Cerebellar cortex (tissue), 1 donor: Measurements from ENCODE around the gene NPLOC4.

Experiments used
- DNase-seq: peaks from one replicate; pipeline ENCODE4 v3.0.0-alpha.2; 2015; ENCODE audit warnings: low spot score

The NPLOC4 gene

GRCh38 chr17:81662002-81662401, 25.1 kb upstream of the NPLOC4 start:
- DNase-seq, result no peak

- no peak for DNase-seq
These were observed 23.5 kb upstream of the NPLOC4 start for GRCh38 chr17:81660441-81660840.

- no peak for DNase-seq
These were observed 22.1 kb upstream of the NPLOC4 start for GRCh38 chr17:81659038-81659437.

DNA sequence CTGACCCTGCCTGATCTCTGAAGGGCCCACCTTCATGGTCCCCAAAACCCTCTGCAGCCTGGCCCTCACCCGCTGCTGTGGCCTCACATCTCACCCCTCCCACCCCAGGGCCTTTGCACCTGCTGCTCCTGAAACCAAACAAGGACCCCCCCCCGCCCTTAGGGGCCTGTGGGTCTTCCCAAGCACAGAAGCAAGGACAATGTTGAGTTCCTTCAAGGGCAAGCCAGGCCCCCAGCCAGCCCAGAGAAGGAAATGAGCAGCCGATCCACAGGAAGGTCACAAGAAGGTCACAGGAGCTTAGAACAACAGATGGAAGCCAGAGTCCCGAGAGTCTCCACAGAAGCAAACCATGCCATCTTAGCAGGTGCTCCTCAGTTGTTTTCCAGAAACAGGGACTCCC, 19.9 kb upstream of the NPLOC4 start:
- DNase-seq, result no peak

DNA sequence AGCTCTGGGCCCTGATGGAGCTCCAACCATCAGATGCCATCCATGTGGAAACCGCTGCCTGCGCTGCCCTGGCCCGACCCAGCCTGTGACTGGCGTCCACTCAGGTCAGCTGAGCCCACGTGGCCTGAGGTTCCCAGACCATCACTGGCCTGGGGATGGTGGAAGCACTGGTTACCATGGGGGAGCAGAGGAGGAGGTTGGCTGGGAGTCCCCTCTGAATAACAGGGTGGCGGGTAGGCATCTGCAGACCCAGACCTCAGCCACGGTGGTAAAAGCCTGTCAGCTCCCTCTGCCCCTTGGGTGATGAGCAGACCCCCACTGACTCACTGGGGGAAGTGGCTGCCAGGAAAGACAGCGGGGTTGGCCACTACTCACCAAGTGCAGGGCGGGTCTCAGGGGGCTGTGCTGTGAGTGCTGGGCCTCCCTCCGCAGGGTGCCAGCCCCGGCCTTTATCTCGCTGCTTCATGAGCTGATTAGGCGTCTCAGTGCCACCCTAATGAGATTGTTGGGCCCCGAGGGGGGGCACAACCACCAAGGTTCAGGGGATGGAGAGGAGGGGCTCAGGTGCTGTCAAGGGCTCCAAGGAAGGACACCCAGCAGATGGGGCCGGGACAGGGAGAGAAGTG, 19.3 kb upstream of the NPLOC4 start, which contains the start of gene PDE6G:
TSS of gene PDE6G (minus strand) at position 425 of the 626 bp plus-strand sequence. CDS start 3,237 bp downstream, outside the sequence.
- no peak for DNase-seq

DNA sequence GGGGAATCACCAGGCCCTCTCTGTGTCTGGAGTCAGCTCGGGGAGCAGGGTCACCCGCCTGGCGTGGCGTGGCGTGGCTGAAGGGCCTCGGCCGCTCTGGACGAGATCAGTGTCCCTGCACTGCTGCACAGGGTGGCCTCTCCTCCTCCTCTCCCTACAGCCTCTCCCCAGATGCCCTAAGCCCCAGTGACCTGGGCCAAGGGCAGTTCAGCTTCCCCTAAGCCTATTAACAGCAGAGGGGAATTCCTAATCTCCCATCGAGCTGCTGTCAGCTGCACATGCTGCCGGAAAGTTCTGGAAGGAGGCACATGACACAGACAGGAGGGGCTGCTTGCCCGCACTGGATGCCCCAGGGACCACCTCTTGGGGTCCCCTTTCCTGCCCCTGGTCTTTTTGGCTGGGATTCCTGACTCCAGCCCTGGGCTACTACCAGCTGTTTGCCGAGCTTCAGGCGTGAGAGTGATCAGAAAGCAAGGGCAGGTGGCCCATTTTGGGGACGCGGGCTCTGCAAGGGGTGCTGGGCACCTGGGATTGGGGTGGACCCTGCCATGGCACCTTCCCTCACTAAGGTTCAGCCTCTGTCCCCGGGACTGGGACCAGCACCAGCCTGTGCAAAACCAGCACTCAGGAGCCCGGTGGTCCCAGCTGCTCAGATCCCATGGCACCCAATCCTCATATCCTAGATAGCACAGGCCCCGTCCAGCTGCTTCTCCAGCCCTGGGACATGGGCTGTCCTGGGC, 18.6 kb upstream of the NPLOC4 start:
- no peak for DNase-seq

GRCh38 chr17:81652906-81653771, 16.2 kb upstream of the NPLOC4 start:
- DNase-seq, result no peak

GRCh38 chr17:81651692-81652091, 14.8 kb upstream of the NPLOC4 start:
- no peak for DNase-seq

DNA sequence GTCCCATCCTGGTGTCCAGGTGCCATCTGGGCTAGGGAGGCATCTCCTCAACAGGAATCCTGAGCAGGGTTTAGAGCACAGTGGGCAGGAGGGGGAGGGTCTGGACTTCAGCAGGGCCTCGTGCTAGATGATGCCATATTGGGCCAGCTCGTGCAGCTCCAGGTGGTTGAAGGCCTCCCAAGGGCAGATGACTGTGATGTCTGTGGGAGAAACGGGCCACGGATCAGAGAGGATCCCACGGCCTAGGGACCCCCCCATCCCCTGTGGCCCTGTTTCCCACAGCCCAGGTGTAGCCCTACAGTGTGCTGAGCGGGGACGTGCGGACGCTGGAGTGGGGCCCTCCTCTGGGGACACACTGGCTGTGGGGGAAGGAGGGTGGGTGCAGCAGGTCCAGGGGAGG, 14.0 kb upstream of the NPLOC4 start:
- DNase-seq, result no peak

GRCh38 chr17:81648707-81649085, 11.8 kb upstream of the NPLOC4 start:
- DNase-seq, result no peak

GRCh38 chr17:81648013-81648706, 11.2 kb upstream of the NPLOC4 start:
- peak; percentile 15 for DNase-seq

- DNase-seq, result no peak
These were observed 10.7 kb upstream of the NPLOC4 start for GRCh38 chr17:81647640-81648012.

DNA sequence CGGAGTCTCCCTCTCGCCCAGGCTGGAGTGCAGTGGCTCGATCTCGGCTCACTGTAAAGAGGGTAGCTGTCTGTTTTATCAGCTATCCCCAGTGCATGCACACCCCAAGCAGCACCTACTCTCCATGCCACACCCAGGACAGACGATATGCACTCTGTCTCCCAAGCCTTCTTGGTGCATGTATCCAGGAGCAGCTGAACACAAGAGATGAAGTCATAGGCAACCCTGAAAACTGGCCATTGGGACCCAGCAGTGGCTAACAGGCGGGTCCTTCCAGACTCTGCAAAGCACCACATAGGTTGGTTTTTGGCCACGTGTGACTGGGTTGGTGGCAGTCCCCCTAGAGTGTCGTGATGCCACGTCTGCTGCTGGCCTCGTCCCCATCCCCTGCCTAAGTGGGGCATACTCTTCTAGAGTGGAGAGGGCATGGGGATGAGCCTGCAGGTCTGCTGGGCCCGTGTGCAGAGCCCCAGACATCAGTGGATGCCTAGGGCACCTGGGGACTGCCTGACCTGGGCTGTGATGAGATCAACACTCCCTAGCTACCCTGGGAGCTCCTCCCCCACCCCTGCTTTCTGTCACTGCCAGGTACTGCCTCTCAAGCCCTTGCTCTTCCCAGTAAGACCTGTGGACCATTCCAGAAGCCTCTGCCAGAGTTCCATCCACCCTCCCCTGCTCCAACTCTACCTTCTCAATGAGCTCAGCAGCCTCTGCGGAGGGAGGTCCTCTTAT, 10.1 kb upstream of the NPLOC4 start:
- DNase-seq, result peak; percentile 92

DNA sequence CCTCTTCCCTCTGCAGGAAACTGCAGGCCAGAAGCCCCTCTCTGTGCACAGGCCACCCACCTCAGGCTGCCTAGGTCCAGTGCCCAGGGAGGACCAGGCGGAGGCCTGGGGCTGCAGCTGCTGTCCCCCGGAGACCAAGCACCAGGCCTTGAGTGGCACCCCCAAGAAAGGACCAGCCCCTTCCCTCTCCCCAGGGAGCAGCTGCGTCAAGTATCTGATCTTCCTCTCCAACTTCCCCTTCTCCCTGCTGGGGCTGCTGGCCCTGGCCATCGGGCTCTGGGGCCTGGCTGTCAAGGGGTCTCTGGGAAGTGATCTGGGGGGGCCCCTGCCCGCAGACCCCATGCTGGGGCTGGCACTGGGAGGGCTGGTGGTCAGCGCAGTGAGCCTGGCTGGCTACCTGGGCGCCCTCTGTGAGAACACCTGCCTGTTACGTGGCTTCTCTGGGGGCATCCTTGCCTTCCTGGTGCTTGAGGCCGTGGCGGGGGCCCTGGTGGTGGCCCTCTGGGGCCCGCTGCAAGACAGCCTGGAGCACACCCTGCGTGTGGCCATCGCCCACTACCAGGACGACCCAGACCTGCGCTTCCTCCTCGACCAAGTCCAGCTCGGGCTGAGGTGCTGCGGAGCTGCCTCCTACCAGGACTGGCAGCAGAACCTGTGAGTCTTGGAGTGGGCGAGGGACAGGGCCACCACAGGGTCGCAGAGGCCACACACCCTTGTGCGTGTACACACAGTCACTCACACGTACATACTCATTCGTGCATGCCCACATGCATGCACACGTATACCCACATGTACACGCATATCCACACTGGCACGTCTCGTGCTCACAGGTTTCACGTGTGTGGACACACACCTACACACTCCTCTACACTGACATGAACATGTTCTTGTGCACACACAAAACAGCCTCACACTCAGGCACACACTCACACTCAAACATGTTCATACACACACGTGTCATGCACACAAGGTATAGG, 8.4 kb upstream of the NPLOC4 start:
- no peak for DNase-seq

- DNase-seq, result no peak
These were observed 7.6 kb upstream of the NPLOC4 start for GRCh38 chr17:81644496-81644895.

DNA sequence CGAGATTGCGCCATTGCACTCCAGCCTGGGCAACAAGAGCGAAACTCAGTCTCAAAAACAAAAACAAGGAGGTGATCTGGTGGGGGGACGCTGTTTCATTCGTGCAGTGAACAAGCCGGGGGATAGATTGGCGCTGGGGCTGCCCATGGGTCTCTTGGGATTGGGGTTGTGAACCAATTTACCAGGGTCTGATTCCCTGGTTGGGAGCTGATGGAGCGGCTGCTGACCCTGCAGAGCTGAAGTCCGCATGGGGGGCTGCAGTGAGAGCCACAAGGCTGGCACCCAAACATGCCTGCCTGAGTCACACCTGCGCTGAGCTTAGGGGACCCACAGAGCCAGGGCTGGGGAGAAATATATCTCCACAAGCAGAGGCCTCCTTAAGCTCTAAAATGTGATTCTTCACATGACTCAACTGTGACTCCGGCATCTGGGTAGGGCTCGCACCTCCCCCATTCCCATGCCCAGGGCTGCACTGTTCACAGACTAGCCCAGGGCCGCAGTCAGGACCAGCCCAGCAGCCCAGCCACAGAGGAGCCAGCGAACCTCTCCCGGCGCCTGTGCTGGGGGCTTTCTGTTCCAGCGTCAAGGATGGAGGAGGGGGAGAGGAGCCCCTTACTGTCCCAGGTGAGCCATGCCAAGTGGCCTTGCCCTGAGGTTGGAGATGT, 5.0 kb upstream of the NPLOC4 start:
- peak; percentile 63 for DNase-seq

DNA sequence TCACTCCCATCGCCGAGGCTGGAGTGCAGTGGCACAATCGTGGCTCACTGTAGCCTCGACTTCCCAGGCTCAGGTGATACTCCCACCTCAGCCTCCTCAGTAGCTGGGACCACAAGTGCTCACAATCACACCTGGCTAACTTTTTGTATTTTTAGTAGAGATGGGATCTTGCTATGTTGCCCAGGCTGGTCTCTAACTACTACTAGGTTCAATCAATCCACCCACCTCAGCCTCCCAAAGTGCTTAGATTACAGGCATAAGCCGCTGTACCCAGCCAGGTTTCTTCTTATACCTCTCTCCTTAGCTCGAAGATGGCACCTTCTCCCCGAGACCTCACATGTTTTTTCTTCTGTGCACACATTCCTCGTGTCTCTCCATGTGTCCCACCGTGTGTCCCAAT, 3.1 kb upstream of the NPLOC4 start:
- DNase-seq, result no peak

DNA sequence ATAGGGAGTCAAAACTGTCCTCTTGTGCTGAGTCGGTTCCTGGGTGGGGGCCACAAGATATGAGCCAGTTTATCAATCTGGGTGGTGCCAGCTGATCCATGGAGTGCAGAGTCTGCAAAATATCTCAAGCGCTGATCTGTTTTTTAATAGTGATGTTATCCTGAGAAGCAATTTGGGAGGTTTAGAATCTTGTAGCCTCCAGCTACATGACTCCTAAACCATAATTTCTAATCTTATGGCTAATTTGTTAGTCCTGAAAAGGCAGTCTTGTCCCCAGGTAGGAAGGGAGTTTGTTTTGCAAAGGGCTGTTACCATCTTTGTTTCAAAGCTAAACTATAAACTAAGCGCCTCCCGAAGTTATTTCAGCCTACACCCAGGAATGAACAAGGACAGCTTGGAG, 1.8 kb upstream of the NPLOC4 start:
- DNase-seq, result no peak

DNA sequence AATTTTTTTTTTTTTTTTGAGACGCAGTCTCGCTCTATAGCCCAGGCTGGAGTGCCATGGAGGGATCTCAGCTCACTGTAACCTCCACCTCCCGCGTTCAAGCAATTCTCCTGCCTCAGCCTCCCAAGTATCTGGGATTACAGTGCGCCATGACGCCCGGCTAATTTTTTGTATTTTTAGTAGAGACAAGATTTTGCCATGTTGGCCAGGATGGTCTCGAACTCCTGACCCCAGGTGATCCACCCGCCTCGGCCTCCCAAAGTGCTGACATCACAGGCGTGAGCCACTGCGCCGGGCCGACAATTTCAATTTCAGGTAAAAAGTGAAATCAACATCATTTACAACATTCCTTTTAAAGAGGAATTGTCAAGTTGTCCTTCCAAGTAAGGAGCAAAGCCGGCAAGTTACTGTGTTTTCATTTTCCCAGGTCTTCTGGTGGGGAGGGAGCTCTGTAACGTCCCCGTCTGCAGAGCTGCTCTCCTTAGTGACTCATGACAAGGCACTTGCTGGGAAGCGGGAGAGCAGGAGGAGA, 873 bp downstream of the NPLOC4 start:
- DNase-seq, result no peak

GRCh38 chr17:81635431-81635830, 1.5 kb downstream of the NPLOC4 start:
- no peak for DNase-seq
